Activated CD8-positive, alpha-beta memory T cell treated with anti-CD3 and anti-CD28 coated beads, Interleukin-2, amount 50 U/mL, for 1 hour (primary cell): ENCODE measurements around the gene KLF6.

ENCODE experiments used
- DNase-seq: peaks from one replicate; pipeline ENCODE4 v3.0.0-alpha.2; 2020; ENCODE audit errors: extremely low read depth

KLF6 gene

DNA sequence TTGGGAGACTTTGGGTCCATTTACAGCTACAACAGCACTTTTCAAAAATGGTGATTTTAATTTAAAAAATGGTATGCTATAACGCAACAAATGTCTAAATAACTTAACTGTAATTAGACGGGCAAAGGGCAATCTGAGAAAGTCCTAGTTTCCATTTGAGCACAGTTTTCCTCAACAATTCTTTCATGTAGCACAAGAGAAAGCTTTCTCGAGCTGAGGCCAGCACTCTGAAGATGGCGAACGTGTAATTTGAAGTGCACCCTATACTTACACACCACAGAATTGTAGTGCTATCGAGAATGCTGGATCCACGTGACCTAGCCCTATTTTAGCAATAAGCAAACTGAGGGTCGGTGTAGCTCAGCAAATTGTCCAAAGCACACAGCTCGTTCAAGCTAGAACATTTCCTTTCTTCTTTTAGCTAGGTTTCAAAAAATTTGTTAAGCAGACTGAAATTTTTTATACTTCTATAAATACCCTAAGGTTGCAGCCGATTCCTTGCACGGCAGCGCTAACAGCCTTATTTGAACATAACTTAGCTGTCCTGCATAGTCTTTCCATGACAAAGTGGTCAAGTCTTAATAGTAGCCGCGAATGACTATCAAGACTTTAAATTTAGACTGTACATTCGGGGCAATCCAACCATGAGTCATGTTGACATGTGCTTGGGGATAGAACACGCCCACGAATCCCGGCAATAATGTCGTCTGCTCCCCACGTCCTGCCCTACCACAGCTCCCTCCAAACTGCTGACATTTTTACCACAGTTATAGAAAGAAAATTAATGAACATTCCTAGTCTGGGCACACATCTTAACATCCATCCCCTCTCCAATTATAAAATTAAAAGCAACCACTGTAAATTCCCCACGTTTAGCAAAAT is 10.0 kb downstream of the KLF6 start:
- no peak for DNase-seq

DNA sequence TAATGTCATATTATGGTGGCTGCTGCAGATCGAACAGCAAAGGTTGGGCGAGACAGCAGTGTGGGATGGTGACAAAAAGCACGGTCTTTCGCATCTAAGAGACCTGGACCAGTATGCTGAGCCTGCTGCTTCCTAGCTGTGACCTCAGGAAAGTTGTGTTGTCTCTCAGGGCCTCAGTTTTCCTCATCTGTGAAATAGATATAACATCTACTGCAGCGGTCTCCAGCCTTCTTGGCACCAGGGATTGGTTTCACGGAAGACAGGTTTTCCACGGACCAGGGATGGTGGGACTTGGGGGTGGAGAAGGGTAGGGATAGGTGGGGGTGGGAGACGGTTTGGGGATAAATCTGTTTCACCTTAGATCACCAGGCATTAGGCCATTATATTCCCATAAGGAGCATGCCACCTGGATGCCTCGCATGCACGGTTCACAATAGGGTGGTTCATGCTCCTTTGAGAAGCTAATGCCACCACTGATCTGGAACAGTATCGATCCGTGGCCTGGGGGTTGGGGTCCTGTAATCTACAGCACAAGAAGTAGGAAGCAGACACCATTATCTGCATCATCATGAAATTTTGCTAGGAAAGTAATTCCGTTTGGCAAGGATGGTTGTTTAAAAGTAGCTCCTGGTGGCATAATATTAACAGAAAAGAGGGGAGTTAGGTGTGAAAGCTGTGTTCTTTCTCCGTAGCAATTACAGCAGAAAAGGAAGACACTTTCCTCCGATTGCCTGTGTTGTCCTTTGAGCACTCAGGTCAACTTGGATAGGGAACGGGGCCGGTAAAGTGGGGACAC is 10.8 kb downstream of the KLF6 start:
- DNase-seq = no peak

DNA sequence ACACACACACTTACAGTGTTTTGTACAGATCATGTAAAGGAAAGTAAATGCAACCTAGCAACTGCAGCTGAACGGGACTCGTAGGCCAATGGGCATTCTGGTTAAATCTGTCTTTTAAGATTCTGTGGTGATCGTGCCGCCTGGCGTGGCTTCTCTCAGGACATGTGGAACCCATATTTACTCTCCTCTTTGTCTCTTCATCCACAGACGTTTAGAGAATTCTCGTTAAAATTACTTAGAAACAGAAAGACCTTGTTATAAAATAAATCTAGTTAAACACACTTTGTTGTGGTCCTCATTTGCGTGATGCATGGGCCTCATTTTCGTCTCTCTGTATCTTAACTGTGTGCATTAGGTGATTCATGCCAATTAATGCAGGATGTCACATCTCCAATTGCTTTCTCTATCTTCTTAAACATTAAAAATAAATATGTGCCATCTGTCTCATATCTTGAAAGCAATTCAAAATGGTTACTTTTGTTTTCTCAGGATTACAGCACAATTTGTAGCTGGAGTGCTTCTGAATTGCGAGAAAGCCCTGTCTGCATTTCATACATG is 11.5 kb downstream of the KLF6 start:
- DNase-seq = no peak

DNA sequence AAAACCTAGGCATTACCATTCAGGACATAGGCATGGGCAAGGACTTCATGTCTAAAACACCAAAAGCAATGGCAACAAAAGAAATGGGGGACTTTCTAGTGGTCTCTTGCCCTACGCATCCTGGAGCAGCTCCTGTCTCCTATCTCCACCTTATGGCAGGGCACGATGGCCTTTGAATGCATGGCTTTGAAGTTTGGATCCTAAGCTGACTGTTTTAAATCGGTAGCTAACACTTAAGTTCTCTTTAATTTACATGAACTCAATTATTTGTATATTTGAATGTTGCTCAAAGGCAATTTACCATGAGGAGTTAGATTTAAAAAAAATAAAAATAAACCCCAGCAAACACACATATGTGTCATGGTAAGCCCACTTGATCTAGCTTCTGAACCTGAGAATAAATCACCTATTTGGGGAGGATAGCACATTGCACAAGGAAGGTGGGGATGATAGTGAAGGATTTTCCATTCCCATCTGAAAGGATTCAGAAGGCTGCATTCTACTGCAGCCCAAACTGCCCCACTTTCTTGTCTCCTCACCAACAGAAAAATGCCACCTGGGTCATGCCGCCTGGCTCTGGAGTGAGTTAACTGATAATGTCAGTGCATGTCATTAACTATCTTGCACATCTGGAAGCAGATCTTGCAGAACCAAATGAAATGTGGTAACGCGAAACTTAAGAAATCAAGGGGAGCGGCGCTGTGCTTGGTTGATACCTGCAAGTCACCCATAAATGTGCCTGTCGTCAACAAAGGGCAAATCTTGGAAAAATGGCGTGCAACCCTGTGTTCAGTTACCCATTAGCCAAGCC is 12.4 kb downstream of the KLF6 start:
- DNase-seq = no peak

DNA sequence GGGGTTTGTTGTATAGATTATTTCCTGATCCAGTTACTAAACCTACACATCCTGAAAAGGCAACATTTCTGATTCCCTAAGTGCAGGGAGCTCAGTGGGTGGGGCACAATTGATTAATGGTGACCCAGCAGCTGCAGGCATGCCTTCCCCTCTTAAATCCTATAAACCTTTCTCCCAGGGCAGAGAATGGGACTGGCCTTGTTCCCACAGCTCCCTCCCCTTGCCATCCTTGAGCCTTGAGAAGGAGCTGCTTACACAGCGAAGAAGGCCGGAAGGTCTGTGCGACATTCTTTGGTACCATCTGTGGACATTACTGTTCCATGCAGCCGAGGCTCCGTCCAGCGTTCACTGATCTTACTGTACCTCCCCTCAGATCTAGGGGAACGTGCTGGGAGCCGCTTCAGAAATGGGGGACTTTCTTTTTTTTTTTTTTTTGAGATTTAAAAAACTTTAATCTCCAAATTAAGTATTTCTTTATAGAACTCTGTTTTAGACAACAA is 14.3 kb downstream of the KLF6 start:
- no peak for DNase-seq

DNA sequence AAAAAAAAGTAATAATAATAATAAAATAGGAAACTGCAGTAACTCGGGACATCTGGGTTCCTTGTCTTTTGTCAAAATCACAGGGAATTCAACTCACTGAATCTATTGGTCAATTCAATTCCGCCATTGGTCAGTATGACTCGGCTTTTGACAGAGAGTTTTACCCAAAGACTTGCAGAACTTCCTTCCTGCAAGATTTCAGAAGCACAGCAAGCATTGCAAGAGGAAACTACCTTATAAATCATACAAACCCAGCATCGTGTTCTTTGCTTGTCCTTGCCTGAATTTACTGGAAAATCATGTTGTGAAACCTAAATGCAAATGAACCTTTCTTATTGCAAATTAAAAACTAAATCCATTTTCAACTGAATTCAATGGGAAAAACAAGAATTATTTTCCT is 15.5 kb downstream of the KLF6 start:
- DNase-seq = no peak

DNA sequence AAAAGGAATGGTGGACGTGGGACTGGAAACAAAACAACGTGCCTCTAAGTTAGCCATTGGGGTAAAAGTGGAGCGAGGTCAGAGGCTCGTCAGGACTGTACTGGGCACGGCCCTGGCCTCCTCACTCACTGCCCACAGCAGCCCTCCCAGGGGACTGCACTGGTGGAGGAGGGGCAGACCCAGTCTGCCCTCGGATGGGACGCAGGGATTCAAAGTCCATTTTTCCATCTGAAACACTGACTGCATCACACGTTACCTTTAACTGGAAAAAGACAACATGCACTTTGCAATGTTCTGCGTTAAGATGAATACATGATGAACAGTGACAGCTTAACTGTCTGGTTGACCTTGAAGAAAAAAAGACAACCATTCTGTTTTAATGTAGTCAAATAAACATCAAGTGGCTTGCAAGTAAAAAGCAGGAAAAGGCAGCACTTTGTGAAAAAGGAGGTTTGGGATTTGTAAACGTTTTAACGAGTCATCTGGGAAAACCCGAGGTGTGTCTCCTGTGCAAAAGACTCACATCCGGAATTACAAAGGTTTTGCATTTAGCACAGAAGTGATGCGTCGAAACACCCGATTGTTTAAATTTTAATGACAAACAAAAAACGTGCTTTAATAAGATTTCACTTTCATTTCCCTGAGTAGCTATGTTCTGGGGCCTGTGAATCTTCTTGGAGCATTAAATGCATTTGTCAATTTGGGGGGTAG is 18.8 kb downstream of the KLF6 start:
- no peak for DNase-seq

DNA sequence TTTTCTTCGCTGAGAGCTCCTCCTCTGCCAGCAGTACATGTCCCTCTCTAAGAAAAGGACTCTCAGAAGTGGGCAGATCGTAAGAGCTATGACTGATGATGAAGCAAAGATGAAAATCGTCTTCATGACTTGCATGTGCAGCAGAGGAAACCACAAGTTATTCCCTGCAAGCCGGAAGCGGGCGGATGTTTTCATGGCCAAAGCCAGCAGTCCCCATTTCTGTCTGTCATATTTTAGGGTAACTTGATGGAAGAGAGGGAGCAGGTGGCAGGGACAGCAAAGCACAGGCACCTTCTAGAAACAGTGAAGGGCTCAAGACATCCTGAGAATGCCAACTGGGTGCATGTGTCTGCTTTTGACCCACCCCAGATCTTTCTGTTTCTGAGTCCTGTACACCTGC is 19.9 kb downstream of the KLF6 start:
- DNase-seq = no peak

DNA sequence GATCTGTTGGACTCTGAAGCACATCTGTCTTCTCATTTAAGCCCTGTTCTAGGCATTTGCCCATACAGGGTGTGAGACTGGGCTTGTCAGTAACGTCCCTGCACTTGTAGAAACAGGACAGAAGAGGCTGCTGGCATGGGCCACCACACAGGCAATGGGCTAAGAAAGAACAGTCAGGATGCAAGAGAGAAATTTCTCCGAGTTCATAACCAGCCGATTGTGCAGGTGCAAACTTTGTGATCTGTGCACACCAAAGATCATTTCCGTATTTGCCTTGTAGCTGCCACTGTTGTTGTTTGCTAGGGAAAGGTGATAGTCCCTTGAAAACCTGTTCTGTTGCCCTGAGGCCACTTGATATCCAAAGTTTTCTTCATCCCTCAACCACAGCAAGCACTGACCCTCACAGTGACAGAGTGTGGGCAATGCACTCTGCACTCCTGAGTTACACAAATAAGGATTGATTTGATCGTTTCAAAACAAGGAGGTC is 20.3 kb downstream of the KLF6 start:
- DNase-seq = no peak

DNA sequence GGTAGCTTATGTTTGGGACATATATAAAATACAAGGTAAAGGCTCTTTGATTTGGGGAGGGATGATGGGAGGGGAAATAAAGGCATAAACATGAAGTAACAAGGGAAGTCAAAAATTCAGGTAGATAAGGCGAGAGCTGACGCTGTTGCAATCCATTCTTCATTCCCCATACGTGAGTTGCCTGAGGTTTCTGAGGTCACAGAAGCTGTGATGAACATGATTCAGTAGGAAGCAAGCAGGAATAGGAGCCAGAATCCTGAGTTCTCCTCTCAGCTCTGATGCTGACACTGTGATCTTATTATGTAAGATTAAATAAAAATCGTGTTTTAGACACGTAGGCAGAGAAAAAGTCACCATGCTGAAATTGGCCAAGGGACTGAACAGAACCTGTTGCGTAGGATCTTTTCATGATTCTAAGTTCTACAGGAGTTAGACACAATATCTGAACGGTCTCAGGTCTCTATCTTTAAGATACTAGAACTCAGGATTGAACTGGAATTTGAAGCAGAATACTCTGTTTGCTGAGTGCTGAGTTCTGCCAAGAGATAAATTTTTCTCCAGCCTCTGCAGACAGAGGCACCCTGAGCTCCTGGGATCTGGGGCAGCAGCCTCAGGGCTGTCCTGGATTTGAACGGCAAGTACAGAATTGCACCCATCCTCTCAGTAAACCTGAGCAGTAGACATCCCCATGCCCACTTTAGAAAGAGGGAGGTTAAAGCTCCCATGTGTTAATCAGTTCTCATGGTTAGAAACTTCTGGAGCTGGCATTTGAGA is 21.0 kb downstream of the KLF6 start:
- DNase-seq = no peak

DNA sequence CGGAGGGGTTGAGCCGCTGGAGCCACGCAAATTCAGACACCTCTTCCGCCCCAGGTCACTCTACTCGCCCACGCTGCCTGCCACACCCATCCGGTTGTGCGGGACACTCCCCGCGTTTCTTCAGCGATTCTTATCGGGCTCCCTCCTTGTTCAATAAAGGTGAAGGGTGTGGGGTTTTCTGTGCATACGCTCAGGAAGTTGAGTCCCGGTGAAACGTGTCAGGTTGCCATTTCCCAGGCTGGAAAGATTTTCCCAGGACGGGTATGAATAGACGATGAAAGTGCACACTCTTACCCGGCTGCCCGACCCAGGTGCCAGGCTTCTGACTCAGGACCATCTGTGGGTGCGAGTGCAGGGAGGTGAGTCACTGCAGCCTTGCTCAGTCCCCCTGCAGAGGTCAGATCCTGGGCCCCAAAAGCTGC is 22.0 kb downstream of the KLF6 start:
- no peak for DNase-seq

DNA sequence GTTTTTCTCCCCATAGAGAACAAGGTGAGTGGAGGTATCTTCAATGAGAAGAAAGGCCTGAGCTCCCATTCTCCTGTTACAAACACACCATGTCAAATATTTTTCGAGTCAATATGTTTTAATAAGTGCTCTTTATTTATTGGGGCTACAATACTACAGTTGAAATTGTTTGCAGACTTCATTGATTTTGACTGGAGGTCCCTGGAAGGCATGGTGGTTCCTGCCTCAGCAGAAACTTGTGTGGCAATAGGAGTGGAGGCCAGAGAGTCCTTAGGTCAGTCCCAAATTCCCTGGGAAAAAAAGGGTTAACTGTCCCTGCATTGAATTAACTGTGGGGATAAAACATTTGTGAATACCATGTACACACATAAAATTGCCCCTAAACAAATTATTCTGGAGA is 22.7 kb downstream of the KLF6 start:
- no peak for DNase-seq

DNA sequence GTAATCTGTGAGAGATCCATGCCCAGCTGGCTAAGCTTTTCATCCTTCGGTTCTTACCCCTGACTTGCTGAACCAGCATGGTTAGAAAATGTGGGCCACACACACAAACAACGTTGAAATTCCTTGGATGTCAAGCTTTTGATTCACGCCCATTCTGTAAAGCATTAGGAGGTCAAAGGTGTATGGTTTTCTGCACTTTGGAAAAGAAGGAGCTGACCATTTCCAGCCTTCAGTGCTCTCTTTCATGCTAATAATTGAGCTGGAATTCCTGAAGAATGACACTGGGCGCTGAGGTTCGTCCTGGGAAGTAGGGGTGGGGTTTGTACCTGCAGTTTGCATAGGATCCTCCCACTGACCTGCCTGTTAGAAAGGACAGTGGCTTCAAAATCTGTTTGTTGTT is 23.1 kb downstream of the KLF6 start:
- no peak for DNase-seq

DNA sequence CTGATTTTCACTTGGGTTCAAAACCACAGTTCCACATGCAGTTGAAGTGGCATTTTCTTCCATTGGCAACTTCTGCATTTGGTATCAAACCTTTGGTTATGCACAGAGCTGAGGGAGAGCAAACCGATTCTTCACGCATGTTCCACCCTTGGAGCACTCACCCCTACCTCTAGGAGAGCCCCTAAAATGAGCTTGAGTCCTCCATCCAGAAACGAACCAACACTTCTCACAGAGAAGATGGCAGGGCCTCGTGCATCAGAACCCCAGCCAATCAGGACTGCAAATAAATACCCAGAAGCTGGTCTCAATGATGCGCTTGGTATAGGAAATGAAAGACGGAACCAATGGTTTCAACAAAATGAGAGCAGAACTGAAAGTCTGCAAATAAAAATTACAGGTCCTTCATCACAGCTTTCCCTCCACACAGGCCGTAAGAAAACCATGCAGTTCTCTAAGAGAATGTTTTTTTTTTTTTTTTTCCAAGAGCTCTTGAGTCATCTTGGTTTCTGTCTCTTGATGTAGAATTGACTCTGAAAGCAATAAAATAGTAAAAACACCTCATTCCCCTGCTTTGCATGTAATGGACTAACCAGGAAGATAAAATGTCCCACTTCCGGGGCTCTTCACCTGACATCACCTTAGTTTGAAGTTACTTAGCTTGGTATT is 23.9 kb downstream of the KLF6 start:
- no peak for DNase-seq

DNA sequence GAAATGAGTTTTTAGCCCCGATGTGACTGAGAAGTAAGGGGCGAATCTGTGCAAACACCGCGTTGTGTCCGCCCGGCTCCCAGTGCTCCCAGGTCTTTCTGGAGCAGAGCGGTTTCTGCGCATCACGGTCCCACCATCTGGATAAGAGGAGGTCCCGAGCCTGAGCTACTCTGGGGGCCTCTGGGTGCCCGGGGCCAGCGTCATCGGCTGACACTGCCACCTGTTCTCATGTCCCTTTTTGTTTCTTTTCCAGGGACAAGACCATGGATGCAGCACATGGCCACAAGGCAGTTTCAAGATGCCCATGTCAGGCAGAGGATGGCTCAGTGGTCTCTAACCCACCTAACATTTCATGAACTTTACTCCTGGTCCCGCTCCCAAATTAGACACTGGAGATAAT is 24.9 kb downstream of the KLF6 start:
- no peak for DNase-seq

DNA sequence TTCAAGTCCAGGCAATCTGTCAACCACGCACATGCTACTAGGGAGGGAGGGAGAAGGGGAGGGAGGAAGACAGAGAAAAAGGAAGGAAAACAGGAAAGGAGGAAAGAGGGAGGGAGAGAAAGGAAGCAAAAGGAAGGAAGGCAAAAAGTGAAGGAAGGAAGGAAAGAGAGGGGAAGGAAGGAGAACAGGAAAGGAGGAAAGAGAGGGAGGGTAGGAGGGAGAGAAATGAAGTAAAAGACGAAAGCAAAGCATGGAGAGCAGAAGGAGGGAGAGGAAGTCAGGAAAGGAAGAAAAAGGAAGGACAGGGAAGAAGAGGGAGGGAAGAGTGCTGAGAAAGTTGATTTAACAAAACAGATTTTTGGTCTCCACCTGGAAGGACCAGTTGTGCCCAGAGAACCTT is 25.6 kb downstream of the KLF6 start:
- no peak for DNase-seq

DNA sequence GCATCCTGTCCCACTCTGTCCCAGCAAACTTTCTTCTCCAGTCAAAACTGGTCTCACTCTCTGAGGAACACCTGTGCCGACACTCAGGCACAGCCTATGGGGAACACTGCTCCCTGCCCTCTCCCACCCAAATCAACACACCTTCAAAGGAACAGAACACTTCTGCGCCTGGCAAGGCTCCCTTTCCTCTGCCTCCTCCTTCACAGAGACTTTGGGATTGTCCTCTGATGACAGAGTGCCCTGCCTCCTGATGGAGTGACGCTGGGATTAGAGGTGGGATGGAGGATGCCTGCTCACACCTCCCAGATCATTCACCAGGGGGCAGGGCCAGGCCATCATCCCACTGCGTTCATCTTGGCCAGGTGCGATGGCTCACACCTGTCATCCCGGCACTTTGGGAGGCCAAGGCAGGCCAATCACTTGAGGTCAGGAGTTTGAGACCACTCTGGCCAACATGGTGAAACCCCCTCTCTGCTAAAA is 26.5 kb downstream of the KLF6 start:
- no peak for DNase-seq

DNA sequence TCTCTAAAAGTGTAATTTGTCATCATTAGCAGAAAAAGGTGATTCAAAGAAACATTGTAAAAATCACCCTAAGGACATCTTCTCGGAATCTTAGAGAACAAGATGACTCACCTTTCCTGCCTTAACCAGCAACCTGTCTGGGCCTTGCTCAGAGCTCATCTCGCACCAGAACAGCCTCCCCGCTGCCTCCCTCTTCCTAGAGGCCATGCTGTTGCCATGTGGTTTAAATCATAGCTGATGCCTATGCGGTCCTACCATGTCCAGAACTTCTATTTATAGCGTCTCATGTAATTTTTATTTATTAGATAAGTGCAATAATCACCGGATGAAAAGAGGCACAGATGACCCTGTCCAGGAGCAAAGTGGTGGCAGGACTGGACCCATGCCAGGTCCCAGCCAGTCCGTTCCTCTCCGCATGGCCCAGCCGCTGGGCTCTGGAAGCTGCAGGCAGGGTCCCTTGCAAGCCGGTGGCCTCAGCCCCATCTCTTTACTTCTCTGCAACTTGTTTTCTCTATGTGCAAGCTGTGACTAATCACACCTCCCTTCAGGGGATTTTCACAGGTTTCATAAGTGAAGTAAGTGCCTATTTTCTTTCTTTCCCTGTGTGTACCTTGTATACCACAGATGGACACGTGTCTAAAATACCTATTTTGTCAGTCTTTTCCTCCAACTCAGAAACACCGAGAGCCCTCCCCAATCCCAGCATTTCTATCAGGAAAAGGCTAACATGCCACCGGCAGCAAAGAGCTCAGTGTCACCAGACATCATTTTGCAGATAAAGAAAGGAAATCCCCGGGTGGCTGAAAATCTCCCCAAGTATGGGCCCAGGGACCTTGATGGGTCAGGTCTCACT is 27.1 kb downstream of the KLF6 start:
- DNase-seq = no peak

DNA sequence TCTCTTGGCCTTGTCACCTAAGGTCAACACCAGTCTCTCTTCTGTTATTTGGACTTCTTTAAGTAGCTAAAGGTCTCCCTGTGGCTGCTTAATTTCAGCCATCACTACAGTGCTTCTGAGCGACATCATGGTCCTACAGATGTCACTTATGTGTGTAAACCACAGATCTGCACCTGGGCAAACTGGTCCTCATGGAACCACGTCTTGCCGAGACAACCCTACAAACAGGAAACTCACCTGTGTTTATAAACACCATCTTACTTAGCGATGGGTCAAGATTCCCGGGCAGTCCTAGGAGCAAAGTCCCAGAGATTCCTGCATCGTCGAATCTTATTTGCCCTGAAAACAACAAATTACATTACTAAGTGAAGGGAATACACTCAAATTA is 27.8 kb downstream of the KLF6 start:
- no peak for DNase-seq
